ENCODE data around the gene OR10K2.
"Not testable (repeated sequence)": the region's sequence is repeated elsewhere in the genome, so short reads cannot be mapped to it uniquely, and the experiment has no call there.

Gene OR10K2

GRCh38 chr1:158434741-158435140, 8.7 kb upstream of the OR10K2 start:
- TF ChIP-seq CTCF (IDR thresholded peaks at IDR 0.05; ENCODE audit: insufficient read depth, low read depth, low read length, missing control alignments) = no peak
- no peak for DNase-seq (ENCODE audit: low read depth)
- no peak overlapping the region for H3K4me3 ChIP-seq (ENCODE audit: low read length)

GRCh38 chr1:158430163-158430562, 4.1 kb upstream of the OR10K2 start:
- not testable (repeated sequence) for DNase-seq (ENCODE audit: low read depth)

GRCh38 chr1:158425027-158425426, 1.0 kb downstream of the OR10K2 start:
- H3K4me3 ChIP-seq (ENCODE audit: low read length) = no peak overlapping the region
- no peak for TF ChIP-seq CTCF (IDR thresholded peaks at IDR 0.05; ENCODE audit: insufficient read depth, low read depth, low read length, missing control alignments)
- no peak for DNase-seq (ENCODE audit: low read depth)

More at GRCh38 chr1:158430163-158430562, 4.1 kb upstream of the OR10K2 start:
- H3K4me3 ChIP-seq (ENCODE audit: low read length) = not testable (repeated sequence)

GRCh38 chr1:158422212-158422611, 3.8 kb downstream of the OR10K2 start:
- no peak overlapping the region for H3K4me3 ChIP-seq (ENCODE audit: low read length)
- no peak for DNase-seq (ENCODE audit: low read depth)
- no peak for TF ChIP-seq CTCF (IDR thresholded peaks at IDR 0.05; ENCODE audit: insufficient read depth, low read depth, low read length, missing control alignments)

- no peak for DNase-seq (ENCODE audit: low read depth)
- no peak overlapping the region for H3K4me3 ChIP-seq (ENCODE audit: low read length)
- no peak for TF ChIP-seq CTCF (IDR thresholded peaks at IDR 0.05; ENCODE audit: insufficient read depth, low read depth, low read length, missing control alignments)
These were observed 8.5 kb downstream of the OR10K2 start for GRCh38 chr1:158417586-158417985.

GRCh38 chr1:158414651-158415345, 11.2 kb downstream of the OR10K2 start:
- no peak for DNase-seq (ENCODE audit: low read depth)
- TF ChIP-seq CTCF (IDR thresholded peaks at IDR 0.05; ENCODE audit: insufficient read depth, low read depth, low read length, missing control alignments) = no peak
- no peak overlapping the region for H3K4me3 ChIP-seq (ENCODE audit: low read length)

- DNase-seq (ENCODE audit: low read depth) = no peak
- TF ChIP-seq CTCF (IDR thresholded peaks at IDR 0.05; ENCODE audit: insufficient read depth, low read depth, low read length, missing control alignments) = no peak
- H3K4me3 ChIP-seq (ENCODE audit: low read length) = no peak overlapping the region
These were observed 18.9 kb downstream of the OR10K2 start for GRCh38 chr1:158407092-158407491.
